Measurements from ENCODE around the gene SCUBE3. TPM values are rescaled to one million over a fixed set of nuclear protein-coding genes. Genes with fewer than 3 reads are reported as not detected.

Gene SCUBE3
- total and polyA plus RNA-seq, 9 of the 15 experiments (the other 6 are each of a cell fraction or from before 2014, with no cell fraction given) = 0.01 to 0.11 TPM; not detected in 7

DNA sequence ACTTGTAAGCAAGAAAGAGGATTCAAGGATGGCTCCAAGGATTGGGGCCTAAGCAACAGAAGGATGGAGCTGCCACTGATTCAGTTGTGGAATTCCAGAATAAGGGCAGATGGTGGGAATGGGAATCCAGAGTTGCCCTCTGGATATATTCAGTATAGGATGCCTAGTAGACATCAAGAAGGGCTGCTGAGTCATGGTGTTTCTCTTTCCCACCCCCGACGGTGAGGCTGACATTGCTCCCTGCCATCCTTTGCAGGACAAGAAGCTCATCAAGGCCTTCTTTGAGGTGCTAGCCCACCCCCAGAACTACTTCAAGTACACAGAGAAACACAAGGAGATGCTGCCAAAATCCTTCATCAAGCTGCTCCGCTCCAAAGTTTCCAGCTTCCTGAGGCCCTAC, 34.5 kb downstream of the SCUBE3 start:
- intact Hi-C loops (cut with micrococcal nuclease) (no loop called here), in situ Hi-C loops (cut with MboI) (no loop called here)
- H3K4me3 ChIP-seq = no peak overlapping the region
- peak in 2 of 4 experiments; percentile 50 to 65 for DNase-seq (ENCODE audit: extremely low read depth in 1 of 4, low spot score in 3 of 4)
- POLR2A ChIA-PET = interaction anchor here (1.1 to 1.3 kb wide), 2 partner anchors 8 to 11 kb away, joined by 4 to 5 read pairs; partner anchors contain the start of gene ZNF76
- H3K9me1 ChIP-seq (ENCODE audit: control insufficient read depth, insufficient read depth, low read length) = no peaks in the 10 kb centered on the region
- H3K79me2 ChIP-seq (ENCODE audit: control insufficient read depth, insufficient read depth, low read length) = peaks cover 2% of the 10 kb centered on the region; the same call in 1 of the 3 replicates
- H3K4me1 ChIP-seq (replicated peaks in 1 of 2; ENCODE audit: control insufficient read depth in 2 of 2, insufficient read depth in 2 of 2, low read length in 2 of 2) = peaks cover 6 to 19% of the 10 kb centered on the region in 2 experiments; a peak in 4 of 5 replicates
- CTCF ChIA-PET (ENCODE audit: low intra/inter-chr PET ratio) = no interaction called here
- WGBS (ENCODE audit: insufficient coverage, low coverage, missing lambda C conversion rate) = 37% methylated on average over 3 of the region's 3 CpGs
- H3K9ac ChIP-seq (ENCODE audit: insufficient read depth in 1 of 2, low read depth in 2 of 2, low read length in 2 of 2) = peak overlapping the region in 1 of 2 experiments; percentile 8; a peak in 1 of 4 replicates
- FAIRE-seq = peak; percentile 80
- peak overlapping the region; percentile 17 for H3K4me2 ChIP-seq (ENCODE audit: insufficient read depth, low read length)
- H3K27me3 ChIP-seq (ENCODE audit: control insufficient read depth in 2 of 2, insufficient read depth in 2 of 2, low read length in 2 of 2) = no peaks in the 10 kb centered on the region
- peak overlapping the region; percentile 27 for H2AFZ ChIP-seq (ENCODE audit: low read depth, low read length)
- H4K20me1 ChIP-seq (replicated peaks; ENCODE audit: control insufficient read depth, insufficient read depth, low read length) = no peaks in the 10 kb centered on the region
- peak overlapping the region; percentile 45; the same call in 2 of the 3 replicates for H3K27ac ChIP-seq (ENCODE audit: extremely low read depth, low read depth, low read length)
- no peaks in the 10 kb centered on the region for H3K9me3 ChIP-seq (replicated peaks; ENCODE audit: control insufficient read depth, insufficient read depth, low read depth, low read length)
- BruUV-seq (replicated peaks) = no TSS peak
- peaks cover 26% of the 10 kb centered on the region; the same call in 1 of the 3 replicates for H3K36me3 ChIP-seq (ENCODE audit: control insufficient read depth, insufficient read depth, low read length)
- ATAC-seq = peak; percentile 74
- TF ChIP-seq KDM5B (IDR thresholded peaks at IDR 0.05; ENCODE audit: insufficient replicate concordance, low read depth, low read length) = no peak
- no peak for TF ChIP-seq GTF2F1 (IDR thresholded peaks at IDR 0.05; ENCODE audit: low read depth, low read length)
- TF ChIP-seq NR2C2 (CRISPR knock-in tag; IDR thresholded peaks at IDR 0.05) = no peak
- TF ChIP-seq NR2C2 (tag; IDR thresholded peaks at IDR 0.05) = no peak
- TF ChIP-seq RFX5 (IDR thresholded peaks at IDR 0.05; ENCODE audit: low read depth, low read length) = no peak
- TF ChIP-seq PHF20 (IDR thresholded peaks at IDR 0.05; ENCODE audit: partially characterized antibody) = no peak
- 0 out of 2 replicates have a peak, but pooled peaks have one; percentile 7 for TF ChIP-seq SMAD4 (CRISPR knock-in tag; conservative IDR thresholded peaks at IDR 0.05)
- TF ChIP-seq NFE2L1 (tag; IDR thresholded peaks at IDR 0.05; ENCODE audit: borderline replicate concordance, low read depth) = peak; percentile 70; the same call in 1 of the 2 replicates
- TF ChIP-seq CREM (IDR thresholded peaks at IDR 0.05; ENCODE audit: low read depth) = no peak
- no peak for TF ChIP-seq NR4A1 (CRISPR knock-in tag; IDR thresholded peaks at IDR 0.05)
- TF ChIP-seq NR4A1 (tag; IDR thresholded peaks at IDR 0.05) = peak; percentile 9; the same call in 1 of the 2 replicates
- no peak for TF ChIP-seq ZNF274 (IDR thresholded peaks at IDR 0.05; ENCODE audit: borderline replicate concordance, low read depth, low read length)
- TF ChIP-seq JUNB (CRISPR knock-in tag; conservative IDR thresholded peaks at IDR 0.05) = no peak
- no peak for TF ChIP-seq RUNX1 (IDR thresholded peaks at IDR 0.05; ENCODE audit: low read depth)
- TF ChIP-seq, protein P1, sequence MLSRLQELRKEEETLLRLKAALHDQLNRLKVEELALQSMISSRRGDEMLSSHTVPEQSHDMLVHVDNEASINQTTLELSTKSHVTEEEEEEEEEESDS (CRISPR knock-in tag; IDR thresholded peaks at IDR 0.05) = no peak
- no peak for TF ChIP-seq IFI16 (CRISPR knock-in tag; IDR thresholded peaks at IDR 0.05)
- TF ChIP-seq, protein P2, sequence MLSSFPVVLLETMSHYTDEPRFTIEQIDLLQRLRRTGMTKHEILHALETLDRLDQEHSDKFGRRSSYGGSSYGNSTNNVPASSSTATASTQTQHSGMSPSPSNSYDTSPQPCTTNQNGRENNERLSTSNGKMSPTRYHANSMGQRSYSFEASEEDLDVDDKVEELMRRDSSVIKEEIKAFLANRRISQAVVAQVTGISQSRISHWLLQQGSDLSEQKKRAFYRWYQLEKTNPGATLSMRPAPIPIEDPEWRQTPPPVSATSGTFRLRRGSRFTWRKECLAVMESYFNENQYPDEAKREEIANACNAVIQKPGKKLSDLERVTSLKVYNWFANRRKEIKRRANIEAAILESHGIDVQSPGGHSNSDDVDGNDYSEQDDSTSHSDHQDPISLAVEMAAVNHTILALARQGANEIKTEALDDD (IDR thresholded peaks at IDR 0.05) = no peak
- no peak for TF ChIP-seq ZNF75A (CRISPR knock-in tag; IDR thresholded peaks at IDR 0.05)
- TF ChIP-seq SIN3A (IDR thresholded peaks at IDR 0.05; ENCODE audit: borderline replicate concordance in 2 of 2, control insufficient read depth in 1 of 2, low read depth in 2 of 2, low read length in 2 of 2) = no peak
- TF ChIP-seq CHCHD3 (CRISPR knock-in tag; IDR thresholded peaks at IDR 0.05) = no peak
- TF ChIP-seq CAMTA2 (CRISPR knock-in tag; conservative IDR thresholded peaks at IDR 0.05) = no peak
- TF ChIP-seq FOSL1 (tag; conservative IDR thresholded peaks at IDR 0.05) = 0 out of 2 replicates have a peak, but pooled peaks have one; percentile 15
- no peak for TF ChIP-seq MCM3 (IDR thresholded peaks at IDR 0.05)
- no peak for TF ChIP-seq RBM14 (IDR thresholded peaks at IDR 0.05; ENCODE audit: borderline replicate concordance, insufficient read depth, low read depth, low read length)
